ENCODE results near the gene PIGQ. TPM values are rescaled to one million over a fixed set of nuclear protein-coding genes. Genes with fewer than 3 reads are reported as not detected.

PIGQ gene
- total and polyA plus RNA-seq, 2 of the 13 experiments (the other 11 are each of a cell fraction or from before 2014, with no cell fraction given): 7.7 to 19.7 TPM

DNA sequence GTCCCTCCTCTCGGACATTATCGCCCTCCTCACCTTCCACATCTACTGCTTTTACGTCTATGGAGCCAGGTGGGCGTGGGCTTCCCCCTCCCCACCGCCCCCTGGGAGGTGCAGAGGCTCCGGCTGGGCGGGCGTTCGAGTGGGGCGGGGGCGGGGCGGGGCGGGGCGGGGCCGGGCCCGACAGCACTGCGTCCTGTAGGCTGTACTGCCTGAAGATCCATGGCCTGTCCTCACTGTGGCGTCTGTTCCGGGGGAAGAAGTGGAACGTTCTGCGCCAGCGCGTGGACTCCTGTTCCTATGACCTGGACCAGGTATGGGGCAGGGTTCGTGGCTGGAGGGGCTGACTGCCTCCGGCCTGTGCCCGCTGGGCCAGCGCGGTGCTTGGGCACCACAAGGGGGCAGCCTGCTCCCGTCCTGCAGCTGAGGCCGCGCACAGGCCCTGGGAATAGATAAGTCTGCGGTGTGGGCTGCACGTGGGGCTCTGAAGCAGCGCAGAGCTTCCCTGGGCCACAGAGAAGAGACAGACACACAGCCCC, 9.2 kb downstream of the PIGQ start (continued):
- TF ChIP-seq, protein P1, sequence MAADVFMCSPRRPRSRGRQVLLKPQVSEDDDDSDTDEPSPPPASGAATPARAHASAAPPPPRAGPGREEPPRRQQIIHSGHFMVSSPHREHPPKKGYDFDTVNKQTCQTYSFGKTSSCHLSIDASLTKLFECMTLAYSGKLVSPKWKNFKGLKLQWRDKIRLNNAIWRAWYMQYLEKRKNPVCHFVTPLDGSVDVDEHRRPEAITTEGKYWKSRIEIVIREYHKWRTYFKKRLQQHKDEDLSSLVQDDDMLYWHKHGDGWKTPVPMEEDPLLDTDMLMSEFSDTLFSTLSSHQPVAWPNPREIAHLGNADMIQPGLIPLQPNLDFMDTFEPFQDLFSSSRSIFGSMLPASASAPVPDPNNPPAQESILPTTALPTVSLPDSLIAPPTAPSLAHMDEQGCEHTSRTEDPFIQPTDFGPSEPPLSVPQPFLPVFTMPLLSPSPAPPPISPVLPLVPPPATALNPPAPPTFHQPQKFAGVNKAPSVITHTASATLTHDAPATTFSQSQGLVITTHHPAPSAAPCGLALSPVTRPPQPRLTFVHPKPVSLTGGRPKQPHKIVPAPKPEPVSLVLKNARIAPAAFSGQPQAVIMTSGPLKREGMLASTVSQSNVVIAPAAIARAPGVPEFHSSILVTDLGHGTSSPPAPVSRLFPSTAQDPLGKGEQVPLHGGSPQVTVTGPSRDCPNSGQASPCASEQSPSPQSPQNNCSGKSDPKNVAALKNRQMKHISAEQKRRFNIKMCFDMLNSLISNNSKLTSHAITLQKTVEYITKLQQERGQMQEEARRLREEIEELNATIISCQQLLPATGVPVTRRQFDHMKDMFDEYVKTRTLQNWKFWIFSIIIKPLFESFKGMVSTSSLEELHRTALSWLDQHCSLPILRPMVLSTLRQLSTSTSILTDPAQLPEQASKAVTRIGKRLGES (CRISPR knock-in tag; IDR thresholded peaks at IDR 0.05; ENCODE audit: borderline replicate concordance): no peak
- TF ChIP-seq NFKB2 (CRISPR knock-in tag; IDR thresholded peaks at IDR 0.05; ENCODE audit: borderline replicate concordance) (no peak), ZNF232 (CRISPR knock-in tag; IDR thresholded peaks at IDR 0.05; ENCODE audit: borderline replicate concordance) (no peak), JUN (CRISPR knock-in tag; IDR thresholded peaks at IDR 0.05) (no peak), ZNF839 (CRISPR knock-in tag; IDR thresholded peaks at IDR 0.05; ENCODE audit: borderline replicate concordance) (no peak), ATM (IDR thresholded peaks at IDR 0.05; ENCODE audit: borderline replicate concordance) (no peak), ZNF569 (CRISPR knock-in tag; IDR thresholded peaks at IDR 0.05; ENCODE audit: borderline replicate concordance) (no peak), TBX2 (CRISPR knock-in tag; IDR thresholded peaks at IDR 0.05; ENCODE audit: borderline replicate concordance) (no peak; the same call in 1 of the 2 replicates), ZNF274 (CRISPR knock-in tag; IDR thresholded peaks at IDR 0.05) (no peak), ZNF207 (IDR thresholded peaks at IDR 0.05; ENCODE audit: borderline replicate concordance) (no peak), SPEN (CRISPR knock-in tag; IDR thresholded peaks at IDR 0.05; ENCODE audit: low read depth) (peak; percentile 58; the same call in 1 of the 2 replicates), IKZF4 (CRISPR knock-in tag; IDR thresholded peaks at IDR 0.05; ENCODE audit: borderline replicate concordance, low read depth, not compliant biosample characterization) (no peak), CEBPG (CRISPR knock-in tag; IDR thresholded peaks at IDR 0.05) (no peak), YY1 (IDR thresholded peaks at IDR 0.05; ENCODE audit: insufficient read depth, insufficient replicate concordance, low read depth, low read length) (no peak), ZNF792 (CRISPR knock-in tag; IDR thresholded peaks at IDR 0.05) (no peak), ZNF484 (CRISPR knock-in tag; IDR thresholded peaks at IDR 0.05; ENCODE audit: borderline replicate concordance, low read depth) (no peak), ZNF678 (CRISPR knock-in tag; IDR thresholded peaks at IDR 0.05) (no peak)
- TF ChIP-seq, protein P2, sequence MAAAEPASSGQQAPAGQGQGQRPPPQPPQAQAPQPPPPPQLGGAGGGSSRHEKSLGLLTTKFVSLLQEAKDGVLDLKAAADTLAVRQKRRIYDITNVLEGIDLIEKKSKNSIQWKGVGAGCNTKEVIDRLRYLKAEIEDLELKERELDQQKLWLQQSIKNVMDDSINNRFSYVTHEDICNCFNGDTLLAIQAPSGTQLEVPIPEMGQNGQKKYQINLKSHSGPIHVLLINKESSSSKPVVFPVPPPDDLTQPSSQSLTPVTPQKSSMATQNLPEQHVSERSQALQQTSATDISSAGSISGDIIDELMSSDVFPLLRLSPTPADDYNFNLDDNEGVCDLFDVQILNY (CRISPR knock-in tag; conservative IDR thresholded peaks at IDR 0.05): no peak
- TF ChIP-seq, protein P3, sequence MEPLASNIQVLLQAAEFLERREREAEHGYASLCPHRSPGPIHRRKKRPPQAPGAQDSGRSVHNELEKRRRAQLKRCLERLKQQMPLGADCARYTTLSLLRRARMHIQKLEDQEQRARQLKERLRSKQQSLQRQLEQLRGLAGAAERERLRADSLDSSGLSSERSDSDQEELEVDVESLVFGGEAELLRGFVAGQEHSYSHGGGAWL (CRISPR knock-in tag; IDR thresholded peaks at IDR 0.05): no peak
- TF ChIP-seq, protein P4, sequence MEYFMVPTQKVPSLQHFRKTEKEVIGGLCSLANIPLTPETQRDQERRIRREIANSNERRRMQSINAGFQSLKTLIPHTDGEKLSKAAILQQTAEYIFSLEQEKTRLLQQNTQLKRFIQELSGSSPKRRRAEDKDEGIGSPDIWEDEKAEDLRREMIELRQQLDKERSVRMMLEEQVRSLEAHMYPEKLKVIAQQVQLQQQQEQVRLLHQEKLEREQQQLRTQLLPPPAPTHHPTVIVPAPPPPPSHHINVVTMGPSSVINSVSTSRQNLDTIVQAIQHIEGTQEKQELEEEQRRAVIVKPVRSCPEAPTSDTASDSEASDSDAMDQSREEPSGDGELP (IDR thresholded peaks at IDR 0.05; ENCODE audit: borderline replicate concordance, low read depth): no peak; the same call in 1 of the 2 replicates
- TF ChIP-seq, protein P5, sequence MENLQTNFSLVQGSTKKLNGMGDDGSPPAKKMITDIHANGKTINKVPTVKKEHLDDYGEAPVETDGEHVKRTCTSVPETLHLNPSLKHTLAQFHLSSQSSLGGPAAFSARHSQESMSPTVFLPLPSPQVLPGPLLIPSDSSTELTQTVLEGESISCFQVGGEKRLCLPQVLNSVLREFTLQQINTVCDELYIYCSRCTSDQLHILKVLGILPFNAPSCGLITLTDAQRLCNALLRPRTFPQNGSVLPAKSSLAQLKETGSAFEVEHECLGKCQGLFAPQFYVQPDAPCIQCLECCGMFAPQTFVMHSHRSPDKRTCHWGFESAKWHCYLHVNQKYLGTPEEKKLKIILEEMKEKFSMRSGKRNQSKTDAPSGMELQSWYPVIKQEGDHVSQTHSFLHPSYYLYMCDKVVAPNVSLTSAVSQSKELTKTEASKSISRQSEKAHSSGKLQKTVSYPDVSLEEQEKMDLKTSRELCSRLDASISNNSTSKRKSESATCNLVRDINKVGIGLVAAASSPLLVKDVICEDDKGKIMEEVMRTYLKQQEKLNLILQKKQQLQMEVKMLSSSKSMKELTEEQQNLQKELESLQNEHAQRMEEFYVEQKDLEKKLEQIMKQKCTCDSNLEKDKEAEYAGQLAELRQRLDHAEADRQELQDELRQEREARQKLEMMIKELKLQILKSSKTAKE (CRISPR knock-in tag; IDR thresholded peaks at IDR 0.05; ENCODE audit: borderline replicate concordance): no peak

Data from HepG2 (cell line).